K562 (cell line): ENCODE results near the gene SDC1. TPM values are rescaled to one million over a fixed set of nuclear protein-coding genes. Genes with fewer than 3 reads are reported as not detected.
A peak's percentile ranks its signal among the peaks of the same experiment; 100 is the strongest.

ENCODE experiments used
- ATF1 ChIP-seq, 2 experiments: fragments of 450-650 bp in 1 of 2; IDR thresholded peaks; 2 replicates each; pipeline ENCODE4 v1.6.1; 2016; ENCODE audit warnings: missing compliant biosample characterization in 1 of 2, missing genetic modification characterization in 1 of 2
- ATF3 ChIP-seq, 2 experiments: fragments of 450-650 bp in 1 of 2; sonication (generic) in 1 of 2; formaldehyde crosslinking in 1 of 2; IDR thresholded peaks in 1 of 2; conservative IDR thresholded peaks in 1 of 2; 2 replicates each; pipeline versions ENCODE4 v1.6.1 to v1.8.1; 2016 to 2023; ENCODE audit warnings: mild to moderate bottlenecking in 2 of 2, moderate library complexity in 2 of 2, inconsistent platforms in 1 of 2, missing genetic modification reagents in 1 of 2
- BHLHE40 ChIP-seq: IDR thresholded peaks from 2 replicates; pipeline ENCODE4 v1.6.1; 2011; ENCODE audit warnings: low read length, improper control_type of control experiment
- CAMTA2 ChIP-seq: fragments of 250-450 bp; sonication (Bioruptor Pico); conservative IDR thresholded peaks from 2 replicates; pipeline ENCODE4 v1.5.1; 2022
- CBX3 ChIP-seq, 2 experiments: IDR thresholded peaks; 1 replicate in 1 of 2; 2 replicates in 1 of 2; pipeline ENCODE4 v1.6.1; 2012; ENCODE audit warnings: inconsistent platforms in 2 of 2, low read length in 2 of 2, borderline replicate concordance in 1 of 2, control low read depth in 1 of 2
- EZH2 ChIP-seq: IDR thresholded peaks from 2 replicates; pipeline ENCODE4 v1.6.1; 2012; ENCODE audit warnings: low read depth, mild to moderate bottlenecking, inconsistent platforms, low read length, borderline replicate concordance
- FUS ChIP-seq: fragments of 200-400 bp; formaldehyde crosslinking; optimal IDR thresholded peaks from 2 replicates; pipeline ENCODE3; 2017; ENCODE audit warnings: low read depth, low read length
- KLF10 ChIP-seq: fragments of 250-450 bp; sonication (Bioruptor Pico); IDR thresholded peaks from 2 replicates; pipeline ENCODE4 v1.6.1; 2021; ENCODE audit warnings: matching md5 sums
- MGA ChIP-seq: fragments of 450-650 bp; IDR thresholded peaks from 2 replicates; pipeline ENCODE4 v1.6.1; 2016; ENCODE audit warnings: mild to moderate bottlenecking, moderate library complexity
- NR2C2 ChIP-seq, 2 experiments: fragments of 200-800 bp in 1 of 2; sonication (Bioruptor generic) in 1 of 2; sonication (generic) in 1 of 2; formaldehyde crosslinking in 1 of 2; IDR thresholded peaks; 2 replicates each; pipeline versions ENCODE4 v1.6.1 to v1.8.0; 2016 to 2022; ENCODE audit warnings: mild to moderate bottlenecking in 1 of 2, missing compliant biosample characterization in 1 of 2, missing genetic modification characterization in 1 of 2, missing genetic modification reagents in 1 of 2
- RFX1 ChIP-seq: fragments of 450-650 bp; IDR thresholded peaks from 2 replicates; pipeline ENCODE4 v1.6.1; 2016; ENCODE audit warnings: mild to moderate bottlenecking, moderate library complexity
- STAT5B ChIP-seq: fragments of 250-450 bp; sonication (Bioruptor Pico); IDR thresholded peaks from 2 replicates; pipeline ENCODE4 v1.8.0; 2021; ENCODE audit warnings: mild to moderate bottlenecking, inconsistent platforms
- TBP ChIP-seq: optimal IDR thresholded peaks from 2 replicates; pipeline ENCODE3; 2011; ENCODE audit warnings: low read depth, low read length, improper control_type of control experiment
- polyA plus RNA-seq, 8 experiments: library from polyadenylated mRNA; depleted of rRNA in 4 of 8; stranded (reverse) in 5 of 8; unstranded in 3 of 8; fragments of >200 nt; fragmentation: Nextera tagmentation in 2 of 8; fragmentation: Illumina TruSeq in 1 of 8; extraction: Ambion mirVana in 2 of 8; extraction: Trizol in 1 of 8; gene quantifications; 2 replicates each; pipeline versions ENCODE4 v1.2.1 to v1.2.3, GENCODE V29; 2011 to 2014; ENCODE audit warnings: inconsistent platforms in 1 of 8, missing spikeins in 1 of 8
- total RNA-seq, 7 experiments: library from RNA; depleted of rRNA in 6 of 7; stranded (reverse); fragments of >200 nt in 6 of 7; fragmentation: Illumina TruSeq in 2 of 7; extraction: Trizol in 2 of 7; gene quantifications; 2 replicates each; pipeline versions ENCODE4 v1.2.1 to v1.2.3, GENCODE V29; 2011 to 2021; ENCODE audit warnings: low replicate concordance in 1 of 7
- TF ChIP-seq, protein P1 (sequence below), 2 experiments: fragments of 450-650 bp in 1 of 2; sonication (generic) in 1 of 2; formaldehyde crosslinking; conservative IDR thresholded peaks; 2 replicates each; pipeline versions ENCODE4 v1.4.0 to v1.8.1; 2020 to 2022; ENCODE audit warnings: mild to moderate bottlenecking in 1 of 2, missing genetic modification reagents in 1 of 2

The SDC1 gene
- total and polyA plus RNA-seq, 9 of the 15 experiments (the other 6 are each of a cell fraction or from before 2014, with no cell fraction given), result 0.06 to 2.7 (median 0.49) TPM

- peak; percentile 73 for TF ChIP-seq MGA
- peak in 1 of 2 experiments; percentile 26; a peak in 1 of 3 replicates for TF ChIP-seq CBX3 (IDR thresholded peaks at IDR 0.05; ENCODE audit: borderline replicate concordance in 1 of 2, low read length in 2 of 2)
- no peak for TF ChIP-seq EZH2
- no peak for TF ChIP-seq RFX1
- no peak for TF ChIP-seq FUS
- peak; percentile 69 for TF ChIP-seq BHLHE40
- TF ChIP-seq CAMTA2, result no peak
- TF ChIP-seq KLF10 (CRISPR knock-in tag), result no peak
- TF ChIP-seq STAT5B (CRISPR knock-in tag), result no peak
- TF ChIP-seq, protein P1, sequence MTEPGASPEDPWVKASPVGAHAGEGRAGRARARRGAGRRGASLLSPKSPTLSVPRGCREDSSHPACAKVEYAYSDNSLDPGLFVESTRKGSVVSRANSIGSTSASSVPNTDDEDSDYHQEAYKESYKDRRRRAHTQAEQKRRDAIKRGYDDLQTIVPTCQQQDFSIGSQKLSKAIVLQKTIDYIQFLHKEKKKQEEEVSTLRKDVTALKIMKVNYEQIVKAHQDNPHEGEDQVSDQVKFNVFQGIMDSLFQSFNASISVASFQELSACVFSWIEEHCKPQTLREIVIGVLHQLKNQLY (CRISPR knock-in tag; conservative IDR thresholded peaks at IDR 0.05), result no peak
- TF ChIP-seq ATF3 (IDR thresholded peaks at IDR 0.05), result peak; percentile 57; the same call in 1 of the 2 replicates
- 0 out of 2 replicates have a peak, but pooled peaks have one; percentile 41 for TF ChIP-seq ATF3 (CRISPR knock-in tag; conservative IDR thresholded peaks at IDR 0.05)
- no peak for TF ChIP-seq ATF1 (CRISPR knock-in tag; IDR thresholded peaks at IDR 0.05)
- 0 out of 2 replicates have a peak, but pooled peaks have one; percentile 48 for TF ChIP-seq ATF1 (tag; IDR thresholded peaks at IDR 0.05)
- TF ChIP-seq TBP, result no peak
- no peak for TF ChIP-seq NR2C2 (CRISPR knock-in tag; IDR thresholded peaks at IDR 0.05)
- TF ChIP-seq NR2C2 (tag; IDR thresholded peaks at IDR 0.05), result no peak
Measured at GRCh38 chr2:20182241-20182931, 42.5 kb downstream of the SDC1 start (continued).
